Liver (tissue), 9 donors: Measurements from ENCODE around the gene NFIB. TPM values are rescaled to one million over a fixed set of nuclear protein-coding genes. Genes with fewer than 3 reads are reported as not detected.
A peak's percentile ranks its signal among the peaks of the same experiment; 100 is the strongest.

Source experiments
- DNase-seq: peaks from one replicate; pipeline ENCODE4 v3.0.0-alpha.2; 2017; ENCODE audit warnings: low spot score
- H3K27ac ChIP-seq, 2 donors: one replicate each; pipeline ENCODE4 v1.7.0; 2013; ENCODE audit warnings: inconsistent platforms in 2 of 2, low read length in 2 of 2, control low read depth in 1 of 2, low read depth in 1 of 2, mild to moderate bottlenecking in 1 of 2
- H3K27me3 ChIP-seq, 4 donors: one replicate each; pipeline versions ENCODE4 v1.6.1 to v1.7.0; 2013; ENCODE audit warnings: low read length in 3 of 4, inconsistent platforms in 1 of 4, mild to moderate bottlenecking in 1 of 4, moderate library complexity in 1 of 4; ENCODE audit not compliant: control insufficient read depth in 4 of 4, insufficient read depth in 4 of 4
- H3K36me3 ChIP-seq, 4 donors: one replicate each; pipeline versions ENCODE4 v1.6.1 to v1.7.0; 2013; ENCODE audit warnings: low read length in 3 of 4, mild to moderate bottlenecking in 3 of 4, low read depth in 1 of 4, moderate library complexity in 1 of 4; ENCODE audit not compliant: control insufficient read depth in 4 of 4, insufficient read depth in 3 of 4
- H3K4me1 ChIP-seq, 4 donors: one replicate each; pipeline versions ENCODE4 v1.6.1 to v1.7.0; 2013; ENCODE audit warnings: low read length in 3 of 4, mild to moderate bottlenecking in 3 of 4, moderate library complexity in 1 of 4; ENCODE audit not compliant: control insufficient read depth in 4 of 4, insufficient read depth in 4 of 4
- H3K4me3 ChIP-seq, 3 donors: one replicate each; pipeline versions ENCODE4 v1.6.1 to v1.7.0; 2013; ENCODE audit warnings: low read length in 3 of 3, control low read depth in 1 of 3, low read depth in 1 of 3, mild to moderate bottlenecking in 1 of 3
- H3K9ac ChIP-seq, 2 donors: one replicate each; pipeline ENCODE4 v1.7.0; 2013; ENCODE audit warnings: low read length in 2 of 2, mild to moderate bottlenecking in 2 of 2, moderate library complexity in 2 of 2, control low read depth in 1 of 2, low read depth in 1 of 2
- H3K9me3 ChIP-seq, 4 donors: one replicate each; pipeline versions ENCODE4 v1.6.1 to v1.7.0; 2013; ENCODE audit warnings: low read length in 3 of 4; ENCODE audit not compliant: control insufficient read depth in 4 of 4
- ATF3 ChIP-seq: IDR thresholded peaks from 2 replicates; pipeline ENCODE4 v1.6.1; 2016; ENCODE audit warnings: antibody characterized with exemption
- CTCF ChIP-seq: fragments of 150-350 bp; IDR thresholded peaks from 2 replicates; pipeline ENCODE4 v1.5.1; 2017; ENCODE audit warnings: improper control_type of control experiment, low read depth, low read length; ENCODE audit not compliant: missing input control
- EGR1 ChIP-seq, 2 donors: IDR thresholded peaks; 2 replicates each; pipeline ENCODE4 v1.6.1; 2016 to 2018; ENCODE audit warnings: antibody characterized with exemption in 2 of 2, low read depth in 2 of 2
- FOXA1 ChIP-seq: IDR thresholded peaks from 2 replicates; pipeline ENCODE4 v1.6.1; 2016; ENCODE audit warnings: antibody characterized with exemption
- FOXA2 ChIP-seq: IDR thresholded peaks from 2 replicates; pipeline ENCODE4 v1.6.1; 2016; ENCODE audit warnings: antibody characterized with exemption
- GABPA ChIP-seq, 2 donors: IDR thresholded peaks in 1 of 2; conservative IDR thresholded peaks in 1 of 2; 2 replicates each; pipeline ENCODE4 v1.6.1; 2016; ENCODE audit warnings: antibody characterized with exemption in 2 of 2, mild to moderate bottlenecking in 1 of 2, moderate library complexity in 1 of 2
- HNF4A ChIP-seq, 2 donors: conservative IDR thresholded peaks; 2 replicates each; pipeline ENCODE4 v1.6.1; 2016; ENCODE audit warnings: antibody characterized with exemption in 2 of 2, mild to moderate bottlenecking in 2 of 2
- HNF4G ChIP-seq: IDR thresholded peaks from 2 replicates; pipeline ENCODE4 v1.6.1; 2016; ENCODE audit warnings: antibody characterized with exemption
- JUND ChIP-seq, 2 donors: IDR thresholded peaks; 2 replicates each; pipeline ENCODE4 v1.6.1; 2016; ENCODE audit warnings: antibody characterized with exemption in 2 of 2
- MAX ChIP-seq: IDR thresholded peaks from 2 replicates; pipeline ENCODE4 v1.6.1; 2016; ENCODE audit warnings: antibody characterized with exemption
- NR2F2 ChIP-seq: IDR thresholded peaks from 2 replicates; pipeline ENCODE4 v1.6.1; 2016; ENCODE audit warnings: antibody characterized with exemption
- RAD21 ChIP-seq, 2 donors: IDR thresholded peaks; 2 replicates each; pipeline ENCODE4 v1.6.1; 2016; ENCODE audit warnings: antibody characterized with exemption in 2 of 2, mild to moderate bottlenecking in 2 of 2
- REST ChIP-seq: IDR thresholded peaks from 2 replicates; pipeline ENCODE4 v1.6.1; 2016; ENCODE audit warnings: antibody characterized with exemption, mild to moderate bottlenecking
- RXRA ChIP-seq, 2 donors: IDR thresholded peaks; 2 replicates each; pipeline ENCODE4 v1.6.1; 2017 to 2018; ENCODE audit warnings: antibody characterized with exemption in 2 of 2, mild to moderate bottlenecking in 1 of 2
- SP1 ChIP-seq: IDR thresholded peaks from 2 replicates; pipeline ENCODE4 v1.6.1; 2018; ENCODE audit warnings: antibody characterized with exemption, mild to moderate bottlenecking
- TAF1 ChIP-seq: conservative IDR thresholded peaks from 2 replicates; pipeline ENCODE4 v1.6.1; 2016; ENCODE audit warnings: antibody characterized with exemption, mild to moderate bottlenecking
- YY1 ChIP-seq: IDR thresholded peaks from 2 replicates; pipeline ENCODE4 v1.6.1; 2016; ENCODE audit warnings: antibody characterized with exemption, mild to moderate bottlenecking
- ZBTB33 ChIP-seq: IDR thresholded peaks from 2 replicates; pipeline ENCODE4 v1.6.1; 2016; ENCODE audit warnings: antibody characterized with exemption
- WGBS: extraction: QIAGEN DNeasy Blood & Tissue Kit; methylation state at CpG from one replicate; pipeline ENCODE4 v1.1.7; 2013; 5-methylcytosine and 5-hydroxymethylcytosine counted together
- polyA plus RNA-seq, 2 donors: library from polyadenylated mRNA; stranded (reverse) in 1 of 2; unstranded in 1 of 2; fragments of 200-250 nt in 1 of 2; fragments of >200 nt in 1 of 2; fragmentation: Nextera tagmentation in 1 of 2; extraction: Ambion mirVana in 1 of 2; gene quantifications; one replicate each; pipeline versions ENCODE4 v1.2.1 to v1.2.3, GENCODE V29; 2013 to 2015
- total RNA-seq, 2 donors: library from RNA; depleted of rRNA; stranded (reverse); fragments of >200 nt; gene quantifications; one replicate each; pipeline ENCODE4 v1.2.3, GENCODE V29; 2014
- donor health status: healthy.
- donor health status: healthy.
- donor health status: healthy.
- donor health status: healthy.
- donor health status: healthy.

Gene NFIB
- total and polyA plus RNA-seq, 4 donors: 3.2 to 23.2 (median 8.0) TPM

GRCh38 chr9:14180093-14180959, 133.6 kb downstream of the NFIB start:
- H3K9me3 ChIP-seq: no peaks in the 10 kb centered on the region
- H3K36me3 ChIP-seq: no peaks in the 10 kb centered on the region
- H3K4me3 ChIP-seq: peak overlapping the region in 2 of 3 donors; percentile 39
- no peaks in the 10 kb centered on the region for H3K27me3 ChIP-seq
- 23% methylated on average over 11 of the region's 11 CpGs for WGBS
- H3K9ac ChIP-seq: peak overlapping the region in 1 of 2 donors; percentile 49
- TF ChIP-seq REST (peak; percentile 30), ZBTB33 (peak; percentile 51), RXRA (IDR thresholded peaks at IDR 0.05) (peak; percentile 13 to 47), SP1 (peak; percentile 23), TAF1 (no peak), CTCF (no peak), EGR1 (IDR thresholded peaks at IDR 0.05; ENCODE audit: low read depth in 2 of 2) (peak in 1 of 2 donors; percentile 37), FOXA1 (no peak), GABPA (IDR thresholded peaks at IDR 0.05 in 1 of 2, conservative IDR thresholded peaks at IDR 0.05 in 1 of 2) (no peak), MAX (peak; percentile 54), FOXA2 (no peak), JUND (IDR thresholded peaks at IDR 0.05) (peak in 1 of 2 donors; percentile 70), HNF4G (peak; percentile 16), NR2F2 (no peak), HNF4A (conservative IDR thresholded peaks at IDR 0.05) (peak; percentile 77 to 91), YY1 (peak; percentile 75), RAD21 (IDR thresholded peaks at IDR 0.05) (peak in 1 of 2 donors; percentile 14), ATF3 (no peak)
- H3K27ac ChIP-seq: peak overlapping the region; percentile 68 to 77
- H3K4me1 ChIP-seq: peaks cover 6 to 30% (median 26%) of the 10 kb centered on the region in 4 donors
- no peak for DNase-seq
